OCI-LY7 (cell line): ENCODE results near the gene S100A7. TPM values are rescaled to one million over a fixed set of nuclear protein-coding genes. Genes with fewer than 3 reads are reported as not detected.

Experiments
- BruUV-seq: library from RNA; stranded (reverse); fragments of 400-500 nt; replicated peaks from 2 replicates; lab custom pipeline; 2021; lab: Mats Ljungman, UMichigan
- CTCF ChIA-PET: fragments of 300-600 bp; sonication (Branson Sonifier 250); formaldehyde crosslinking; loops from one replicate; lab custom pipeline; 2022; ENCODE audit warnings: antibody characterized with exemption; ENCODE audit not compliant: unreplicated experiment; lab: Charles Lee
- POLR2A ChIA-PET: fragments of 300-600 bp; sonication (Branson Sonifier 250); formaldehyde crosslinking; loops from one replicate; lab custom pipeline; 2022; ENCODE audit warnings: antibody characterized with exemption; lab: Charles Lee
- DNase-seq: peaks from one replicate; pipeline ENCODE4 v3.0.0-alpha.2; 2015; ENCODE audit warnings: low spot score
- H2AFZ ChIP-seq: fragments of 200-600 bp; sonication (generic), shearing (Covaris generic); 2 replicates; pipeline ENCODE4 v1.6.1; 2014; ENCODE audit warnings: mild to moderate bottlenecking, antibody characterized with exemption, low read length, moderate library complexity
- H3K27ac ChIP-seq: fragments of 200-600 bp; sonication (generic); 2 replicates; pipeline ENCODE4 v1.5.1; 2014; ENCODE audit warnings: mixed run types, low read depth, mild to moderate bottlenecking, moderate library complexity, low read length, inconsistent platforms; ENCODE audit not compliant: poor library complexity, severe bottlenecking
- H3K36me3 ChIP-seq: fragments of 200-600 bp; sonication (generic); 2 replicates; pipeline ENCODE4 v1.6.1; 2014; ENCODE audit warnings: mild to moderate bottlenecking, antibody characterized with exemption, low read length, moderate library complexity, mixed read lengths; ENCODE audit not compliant: insufficient read depth
- H3K4me1 ChIP-seq: fragments of 200-600 bp; sonication (generic); 2 replicates; pipeline ENCODE4 v1.5.1; 2014; ENCODE audit warnings: mild to moderate bottlenecking, low read length; ENCODE audit not compliant: insufficient read depth, poor library complexity, severe bottlenecking
- H3K4me2 ChIP-seq: fragments of 200-600 bp; sonication (generic); 2 replicates; pipeline ENCODE4 v1.6.1; 2014; ENCODE audit warnings: mild to moderate bottlenecking, low read length
- H3K4me3 ChIP-seq: fragments of 200-600 bp; sonication (generic); 2 replicates; pipeline ENCODE4 v1.5.1; 2014; ENCODE audit warnings: mild to moderate bottlenecking, low read depth, low read length; ENCODE audit not compliant: poor library complexity, severe bottlenecking
- H3K79me2 ChIP-seq: fragments of 200-600 bp; sonication (generic); 2 replicates; pipeline ENCODE4 v1.6.1; 2016; ENCODE audit warnings: low read depth, mild to moderate bottlenecking, low read length, moderate library complexity, mixed read lengths; ENCODE audit not compliant: insufficient read depth
- H3K9me2 ChIP-seq: fragments of 200-600 bp; sonication (generic); 2 replicates; pipeline ENCODE4 v1.6.1; 2016; ENCODE audit warnings: mild to moderate bottlenecking, low read length, mixed read lengths; ENCODE audit not compliant: insufficient read depth
- H3K9me3 ChIP-seq: fragments of 200-600 bp; sonication (generic); 2 replicates; pipeline ENCODE4 v1.6.1; 2014; ENCODE audit warnings: mild to moderate bottlenecking, mixed run types, low read length, mixed read lengths
- H4K20me1 ChIP-seq: fragments of 200-600 bp; sonication (generic); 2 replicates; pipeline ENCODE4 v1.6.1; 2014; ENCODE audit warnings: mild to moderate bottlenecking, antibody characterized with exemption, low read length, moderate library complexity, mixed read lengths; ENCODE audit not compliant: insufficient read depth
- CTCF ChIP-seq: fragments of 200-600 bp; sonication (generic); conservative IDR thresholded peaks from 2 replicates; pipeline ENCODE4 v1.5.1; 2014; ENCODE audit warnings: mild to moderate bottlenecking, antibody characterized with exemption, low read length, moderate library complexity, mixed read lengths
- EZH2phosphoT487 ChIP-seq: fragments of 200-600 bp; sonication (generic); IDR thresholded peaks from 2 replicates; pipeline ENCODE4 v1.6.1; 2018; ENCODE audit warnings: low read depth, borderline replicate concordance, mild to moderate bottlenecking, mixed run types, antibody characterized with exemption, low read length, moderate library complexity, mixed read lengths
- intact Hi-C: fragments of 100-400 bp; cut with micrococcal nuclease; formaldehyde crosslinking; loops from one replicate; pipeline ENCODE4 v1.10.0; 2022; ENCODE audit not compliant: unreplicated experiment
- total RNA-seq, 2 experiments: library from RNA; depleted of rRNA in 1 of 2; stranded (reverse); fragments of >200 nt in 1 of 2; shearing (Covaris generic) in 1 of 2; gene quantifications; 2 replicates each; pipeline ENCODE4 v1.2.3, GENCODE V29; 2014 to 2022

Gene S100A7
- total RNA-seq, 2 experiments from 2014 or later, result not detected

- no peak for DNase-seq
- Histone ChIP-seq H2AFZ (no peak overlapping the region), H3K4me2 (no peak overlapping the region), H3K9me2 (no peaks in the 10 kb centered on the region), H3K27ac (no peak overlapping the region), H3K36me3 (no peaks in the 10 kb centered on the region), H3K9me3 (no peaks in the 10 kb centered on the region), H3K4me1 (no peaks in the 10 kb centered on the region), H3K79me2 (no peaks in the 10 kb centered on the region), H4K20me1 (no peaks in the 10 kb centered on the region), H3K4me3 (no peak overlapping the region)
- ChIA-PET POLR2A (no interaction called here), CTCF (no interaction called here)
- intact Hi-C loops, result no loop called here
- no TSS peak for BruUV-seq
- TF ChIP-seq CTCF, result no peak
- TF ChIP-seq EZH2phosphoT487, result no peak
These were observed 21.2 kb downstream of the S100A7 start for GRCh38 chr1:153439273-153439672.

DNA sequence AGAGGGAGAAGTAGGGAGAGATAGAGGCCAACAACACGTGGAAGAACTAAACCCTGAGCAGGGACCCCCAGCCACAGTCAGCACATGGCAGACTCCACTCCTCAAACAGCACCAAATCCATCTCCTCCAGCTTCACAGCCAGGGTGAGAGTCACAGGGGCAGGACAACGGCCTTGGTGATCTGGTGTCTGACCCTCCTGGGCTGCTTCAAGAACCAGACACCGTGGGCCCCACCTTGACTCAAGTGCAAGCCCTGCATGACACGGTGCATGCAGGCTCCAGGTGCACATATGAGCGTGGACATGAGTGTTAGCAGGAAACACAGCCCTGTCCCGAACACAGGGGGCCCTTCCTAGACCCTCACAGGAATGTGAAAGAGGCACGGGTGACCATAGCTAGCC lies 21.9 kb downstream of the S100A7 start:
- H3K27ac ChIP-seq, result no peak overlapping the region
- H3K9me3 ChIP-seq, result no peaks in the 10 kb centered on the region
- no peak overlapping the region for H3K4me2 ChIP-seq
- H3K36me3 ChIP-seq, result no peaks in the 10 kb centered on the region
- no TSS peak for BruUV-seq
- TF ChIP-seq CTCF (no peak), EZH2phosphoT487 (no peak)
- no peaks in the 10 kb centered on the region for H3K4me1 ChIP-seq
- intact Hi-C loops, result no loop called here
- ChIA-PET CTCF (no interaction called here), POLR2A (no interaction called here)
- no peak overlapping the region for H2AFZ ChIP-seq
- H4K20me1 ChIP-seq, result no peaks in the 10 kb centered on the region
- no peaks in the 10 kb centered on the region for H3K9me2 ChIP-seq
- no peak overlapping the region for H3K4me3 ChIP-seq
- H3K79me2 ChIP-seq, result no peaks in the 10 kb centered on the region
- no peak for DNase-seq

DNA sequence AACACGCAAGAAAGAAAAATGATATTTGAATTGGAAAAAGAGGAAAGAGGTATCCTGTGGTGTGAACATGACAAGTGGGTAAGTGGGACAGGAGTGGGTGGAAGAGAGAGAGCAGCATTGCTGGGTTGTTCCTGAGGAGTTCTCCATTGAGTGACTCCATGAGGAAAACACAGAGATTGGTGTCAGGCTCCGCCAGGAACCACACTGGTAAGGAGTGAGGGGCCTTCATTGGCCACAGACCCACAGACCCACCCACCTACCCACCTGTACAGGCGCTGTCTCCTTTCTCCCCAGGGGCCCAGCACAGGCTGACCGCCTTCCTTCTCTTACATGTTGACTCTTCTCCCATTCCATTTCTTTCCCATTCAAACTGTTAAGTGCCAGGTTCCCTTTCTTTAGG lies 23.2 kb downstream of the S100A7 start:
- intact Hi-C loops, result no loop called here
- Histone ChIP-seq H3K4me3 (no peak overlapping the region), H3K4me1 (no peaks in the 10 kb centered on the region), H3K36me3 (no peaks in the 10 kb centered on the region), H4K20me1 (no peaks in the 10 kb centered on the region), H3K27ac (no peak overlapping the region), H3K79me2 (no peaks in the 10 kb centered on the region), H3K4me2 (no peak overlapping the region), H3K9me3 (no peaks in the 10 kb centered on the region), H2AFZ (no peak overlapping the region), H3K9me2 (no peaks in the 10 kb centered on the region)
- no TSS peak for BruUV-seq
- ChIA-PET POLR2A (no interaction called here), CTCF (no interaction called here)
- DNase-seq, result no peak
- TF ChIP-seq EZH2phosphoT487 (no peak), CTCF (no peak)
